ENCODE data around the gene RABGAP1L. TPM values are rescaled to one million over a fixed set of nuclear protein-coding genes. Genes with fewer than 3 reads are reported as not detected.

The RABGAP1L gene
- total and polyA plus RNA-seq, 10 of the 15 experiments (the other 5 are each of a cell fraction or from before 2014, with no cell fraction given): 5.8 to 194 (median 113) TPM

GRCh38 chr1:174786760-174787159 lies 627.4 kb downstream of the RABGAP1L start (continued):
- TF ChIP-seq CEBPZ (IDR thresholded peaks at IDR 0.05; ENCODE audit: low read depth, low read length) (no peak), ASH2L (IDR thresholded peaks at IDR 0.05; ENCODE audit: borderline replicate concordance, low read depth) (no peak), YBX1 (IDR thresholded peaks at IDR 0.05) (no peak), POU2F2 (IDR thresholded peaks at IDR 0.05; ENCODE audit: borderline replicate concordance, low read depth, low read length) (peak; percentile 72; the same call in 1 of the 3 replicates), HDGF (IDR thresholded peaks at IDR 0.05) (no peak), ESRRA (IDR thresholded peaks at IDR 0.05; ENCODE audit: low read length) (no peak), SPI1 (IDR thresholded peaks at IDR 0.05; ENCODE audit: borderline replicate concordance, insufficient read depth, low read depth, low read length) (no peak), POLR2AphosphoS2 (IDR thresholded peaks at IDR 0.05; ENCODE audit: low read depth, low read length) (no peak), LARP7 (IDR thresholded peaks at IDR 0.05) (no peak), BCL11A (IDR thresholded peaks at IDR 0.05; ENCODE audit: low read depth, low read length) (no peak), MYB (IDR thresholded peaks at IDR 0.05; ENCODE audit: borderline replicate concordance, low read depth, low read length) (no peak), MLLT1 (IDR thresholded peaks at IDR 0.05) (no peak), E2F8 (IDR thresholded peaks at IDR 0.05; ENCODE audit: low read depth, partially characterized antibody) (no peak), ZSCAN29 (IDR thresholded peaks at IDR 0.05) (no peak), NR2C2 (IDR thresholded peaks at IDR 0.05; ENCODE audit: borderline replicate concordance, control insufficient read depth, insufficient read length, low read depth) (no peak), MXI1 (IDR thresholded peaks at IDR 0.05; ENCODE audit: low read depth, low read length) (no peak), SUZ12 (IDR thresholded peaks at IDR 0.05; ENCODE audit: unreplicated experiment) (no peak), ZBTB11 (CRISPR knock-in tag; IDR thresholded peaks at IDR 0.05) (no peak), ZNF384 (IDR thresholded peaks at IDR 0.05; ENCODE audit: borderline replicate concordance, low read depth, low read length) (no peak), PAX8 (IDR thresholded peaks at IDR 0.05) (no peak)

All from GM12878 (cell line).